ENCODE data around the gene DENND5B.
"Not testable (repeated sequence)": the region's sequence is repeated elsewhere in the genome, so short reads cannot be mapped to it uniquely, and the experiment has no call there.

Gene DENND5B

DNA sequence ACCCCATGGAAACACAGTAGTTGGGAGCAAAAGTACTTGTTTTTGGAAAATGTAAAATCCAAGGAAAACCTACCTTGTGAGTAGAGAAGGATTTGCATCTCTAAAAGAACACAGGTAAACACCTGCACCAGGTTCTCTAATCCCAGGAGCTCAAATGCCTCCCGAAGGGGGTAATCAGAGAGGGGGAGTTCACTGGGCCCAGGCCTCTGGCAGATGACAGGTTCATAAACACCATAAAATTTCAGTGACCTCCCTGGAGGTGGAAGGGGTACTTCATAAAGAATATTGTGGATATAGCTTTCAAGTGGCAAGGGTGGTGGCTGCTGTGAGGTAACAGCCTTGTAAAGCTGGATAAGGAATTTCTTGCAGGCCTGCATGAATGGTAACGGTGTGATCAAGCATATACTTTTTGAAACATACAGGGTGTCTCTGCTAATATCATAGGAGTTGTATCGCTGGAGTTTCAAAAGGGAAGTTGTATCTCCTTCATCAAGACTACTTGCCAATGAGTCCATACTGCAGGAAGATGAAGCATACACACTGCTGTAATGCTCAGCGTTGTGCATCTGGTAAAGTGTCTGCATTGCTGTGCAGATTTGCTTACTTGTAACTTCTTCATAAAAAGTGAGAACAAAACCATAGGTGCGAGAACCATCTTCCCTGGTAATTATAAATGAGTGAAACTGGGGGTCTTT is 111.3 kb downstream of the DENND5B start:
- in situ Hi-C loops (cut with HindIII; ENCODE audit: low pct_unique_long_range_greater_than_20kb, low sequenced_read_pairs): no loop called here
- DNase-seq (ENCODE audit: low read depth in 1 of 2, low spot score in 1 of 2): no peak
- no peak for TF ChIP-seq JUND (IDR thresholded peaks at IDR 0.05; ENCODE audit: low read depth)

DNA sequence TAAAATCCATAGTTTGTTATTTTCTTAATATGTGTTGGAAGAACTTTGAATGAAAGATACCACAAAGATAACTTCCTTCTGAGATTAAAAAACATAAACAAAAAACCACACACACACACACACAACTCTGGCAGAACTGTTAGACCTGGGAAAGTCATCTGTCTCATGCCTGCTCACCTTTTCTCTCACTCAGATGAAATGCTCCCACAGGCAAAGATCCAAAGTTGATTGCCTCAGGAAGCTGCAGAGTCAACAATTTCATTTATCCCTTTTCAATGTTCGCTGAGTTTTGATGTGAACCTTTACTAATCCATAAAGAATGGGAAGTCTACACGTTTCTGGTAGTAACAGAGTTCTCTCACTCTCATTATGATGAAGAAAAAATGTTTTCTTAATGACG is 112.0 kb downstream of the DENND5B start:
- no peak for TF ChIP-seq JUND (IDR thresholded peaks at IDR 0.05; ENCODE audit: low read depth)
- in situ Hi-C loops (cut with HindIII; ENCODE audit: low pct_unique_long_range_greater_than_20kb, low sequenced_read_pairs): no loop called here
- DNase-seq (ENCODE audit: low read depth in 1 of 2, low spot score in 1 of 2): no peak

DNA sequence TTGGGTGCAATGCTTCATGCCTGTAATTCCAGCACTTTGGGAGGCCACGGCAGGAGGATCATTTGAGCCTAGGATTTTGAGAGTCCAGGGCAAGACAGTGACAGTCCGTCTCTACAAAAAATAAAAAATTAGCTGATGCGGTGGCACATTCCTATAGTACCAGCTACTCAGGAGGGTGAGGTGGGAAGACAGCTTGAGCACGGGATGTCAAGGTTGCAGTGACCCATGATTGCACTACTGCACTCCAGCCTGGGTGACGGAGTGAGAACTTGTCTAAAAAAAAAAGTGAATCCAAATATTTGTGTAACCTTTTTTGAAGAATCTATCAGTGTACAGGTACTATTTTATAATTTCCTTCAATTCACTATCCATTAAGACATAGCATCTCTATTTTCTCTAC is 112.5 kb downstream of the DENND5B start:
- in situ Hi-C loops (cut with HindIII; ENCODE audit: low pct_unique_long_range_greater_than_20kb, low sequenced_read_pairs): no loop called here
- DNase-seq (ENCODE audit: low read depth in 1 of 2, low spot score in 1 of 2): no peak
- TF ChIP-seq JUND (IDR thresholded peaks at IDR 0.05; ENCODE audit: low read depth): no peak

DNA sequence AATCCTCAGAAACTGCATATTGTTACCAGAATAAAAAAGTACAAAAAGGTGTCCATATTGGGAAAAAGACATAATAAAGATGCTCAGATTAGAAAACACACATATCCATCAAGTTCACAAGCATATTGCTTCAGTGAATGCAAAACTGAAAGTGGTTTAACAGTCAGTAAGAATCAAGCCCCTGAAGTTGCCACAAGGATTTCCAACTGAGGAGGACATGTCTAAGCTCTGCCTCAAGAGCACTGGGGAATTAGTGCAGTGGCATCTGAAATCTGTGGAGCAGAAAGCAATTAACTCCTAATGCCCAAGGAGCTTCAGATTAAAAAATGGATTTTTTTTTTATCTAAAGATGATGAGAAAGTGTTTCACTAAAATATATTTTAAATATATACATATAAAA is 113.2 kb downstream of the DENND5B start:
- in situ Hi-C loops (cut with HindIII; ENCODE audit: low pct_unique_long_range_greater_than_20kb, low sequenced_read_pairs): no loop called here
- no peak for TF ChIP-seq JUND (IDR thresholded peaks at IDR 0.05; ENCODE audit: low read depth)
- DNase-seq (ENCODE audit: low read depth in 1 of 2, low spot score in 1 of 2): no peak

DNA sequence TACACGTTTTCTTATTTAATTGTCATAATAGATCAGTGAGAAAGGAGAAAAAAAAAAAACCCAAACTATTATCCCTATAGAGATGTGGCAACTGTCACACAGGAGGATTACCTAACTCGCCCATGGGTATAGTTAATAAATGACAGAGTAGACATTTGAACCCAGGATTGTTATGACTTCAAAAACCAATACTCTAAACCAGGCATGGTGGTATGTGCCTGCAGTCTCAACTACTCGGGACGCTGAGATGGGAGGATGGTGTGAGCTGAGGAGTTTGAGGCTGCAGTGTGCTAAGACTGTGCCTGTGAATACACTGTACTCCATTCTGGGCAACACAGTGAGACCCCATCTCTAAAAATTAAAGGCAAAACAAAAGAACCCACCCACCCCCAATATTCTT is 114.5 kb downstream of the DENND5B start:
- DNase-seq (ENCODE audit: low read depth in 1 of 2, low spot score in 1 of 2): no peak
- TF ChIP-seq JUND (IDR thresholded peaks at IDR 0.05; ENCODE audit: low read depth): no peak
- in situ Hi-C loops (cut with HindIII; ENCODE audit: low pct_unique_long_range_greater_than_20kb, low sequenced_read_pairs): no loop called here

DNA sequence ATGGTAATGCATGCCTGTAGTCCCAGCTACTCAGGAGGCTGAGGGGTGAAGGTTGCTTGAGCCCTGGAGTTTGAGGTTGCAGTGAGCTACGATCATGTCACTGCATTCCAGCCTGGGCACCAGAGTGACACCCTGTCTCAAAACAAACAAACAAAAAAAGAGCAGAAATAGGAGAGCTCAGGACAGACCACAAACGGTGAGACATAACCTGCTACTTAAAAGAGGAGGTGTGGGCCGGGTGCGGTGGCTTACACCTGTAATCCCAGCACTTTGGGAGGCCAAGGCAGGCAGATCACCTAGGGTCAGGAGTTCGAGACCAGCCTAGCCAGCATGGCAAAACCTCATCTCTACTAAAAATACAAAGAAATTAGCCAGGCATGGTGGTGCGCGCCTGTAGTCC is 115.3 kb downstream of the DENND5B start:
- peak in 1 of 2 experiments; percentile 23 for DNase-seq (ENCODE audit: low read depth in 1 of 2, low spot score in 1 of 2)

DNA sequence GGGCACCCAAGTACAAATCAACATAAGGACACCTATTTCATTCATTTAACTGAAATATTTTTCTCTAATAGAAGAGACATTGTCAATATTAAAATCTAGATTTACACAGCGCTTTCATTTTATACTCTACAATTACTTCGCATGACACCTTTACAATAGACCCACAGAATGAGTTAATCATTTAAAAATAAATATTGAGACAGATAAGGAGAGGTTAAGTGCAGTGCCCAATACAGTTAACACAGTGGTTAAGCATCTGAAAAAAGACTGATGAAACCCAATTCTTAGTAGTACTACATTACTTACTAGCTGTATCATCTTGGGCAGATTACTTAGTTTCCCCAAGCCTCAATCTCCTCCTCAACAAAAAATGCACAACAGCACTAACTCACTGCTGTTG is 116.2 kb downstream of the DENND5B start:
- no peak for DNase-seq (ENCODE audit: low read depth in 1 of 2, low spot score in 1 of 2)
- in situ Hi-C loops (cut with HindIII; ENCODE audit: low pct_unique_long_range_greater_than_20kb, low sequenced_read_pairs): no loop called here
- no peak for TF ChIP-seq JUND (IDR thresholded peaks at IDR 0.05; ENCODE audit: low read depth)

More for the DNA sequence above, 115.3 kb downstream of the DENND5B start:
- in situ Hi-C loops (cut with HindIII; ENCODE audit: low pct_unique_long_range_greater_than_20kb, low sequenced_read_pairs): not testable (repeated sequence)

DNA sequence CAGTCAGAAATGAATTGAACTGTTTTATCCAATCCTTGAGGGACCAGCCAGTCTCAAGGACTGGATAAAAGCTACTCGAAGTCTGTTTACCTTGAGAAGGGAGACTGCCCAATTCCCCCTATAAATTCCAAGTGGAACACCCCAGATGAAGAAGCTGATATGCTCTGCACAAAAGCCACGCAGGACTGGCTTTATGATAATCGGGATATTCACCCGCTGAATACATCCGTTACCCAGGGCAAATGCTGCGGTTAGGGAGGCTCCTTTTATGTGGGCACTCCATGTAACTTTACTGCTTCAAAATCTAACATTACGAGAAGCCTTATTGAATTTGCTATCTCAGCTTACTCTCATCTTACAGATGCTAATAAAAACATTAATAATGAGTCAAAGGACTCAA is 119.1 kb downstream of the DENND5B start:
- in situ Hi-C loops (cut with HindIII; ENCODE audit: low pct_unique_long_range_greater_than_20kb, low sequenced_read_pairs): no loop called here
- no peak for DNase-seq (ENCODE audit: low read depth in 1 of 2, low spot score in 1 of 2)
- TF ChIP-seq JUND (IDR thresholded peaks at IDR 0.05; ENCODE audit: low read depth): no peak

DNA sequence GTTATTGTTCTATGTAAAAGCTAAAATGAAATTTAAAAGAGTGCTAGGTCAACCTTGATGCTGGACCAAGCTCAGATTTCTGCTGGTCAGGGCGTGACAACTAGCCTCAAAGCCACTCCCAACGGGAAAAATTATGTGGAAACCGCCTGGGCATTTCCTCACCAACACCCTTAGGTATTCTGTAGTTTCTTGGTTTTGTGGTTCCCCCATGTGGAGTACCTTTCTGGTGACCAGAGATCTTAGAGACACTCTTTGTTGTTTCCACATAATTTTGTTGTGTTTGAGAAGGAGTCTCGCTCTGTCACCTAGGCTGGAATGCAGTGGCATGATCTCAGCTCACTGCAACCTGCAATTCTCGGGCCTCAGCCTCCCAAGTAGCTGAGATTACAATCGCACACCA is 119.9 kb downstream of the DENND5B start:
- DNase-seq (ENCODE audit: low read depth in 1 of 2, low spot score in 1 of 2): no peak
- in situ Hi-C loops (cut with HindIII; ENCODE audit: low pct_unique_long_range_greater_than_20kb, low sequenced_read_pairs): no loop called here
- TF ChIP-seq JUND (IDR thresholded peaks at IDR 0.05; ENCODE audit: low read depth): no peak

DNA sequence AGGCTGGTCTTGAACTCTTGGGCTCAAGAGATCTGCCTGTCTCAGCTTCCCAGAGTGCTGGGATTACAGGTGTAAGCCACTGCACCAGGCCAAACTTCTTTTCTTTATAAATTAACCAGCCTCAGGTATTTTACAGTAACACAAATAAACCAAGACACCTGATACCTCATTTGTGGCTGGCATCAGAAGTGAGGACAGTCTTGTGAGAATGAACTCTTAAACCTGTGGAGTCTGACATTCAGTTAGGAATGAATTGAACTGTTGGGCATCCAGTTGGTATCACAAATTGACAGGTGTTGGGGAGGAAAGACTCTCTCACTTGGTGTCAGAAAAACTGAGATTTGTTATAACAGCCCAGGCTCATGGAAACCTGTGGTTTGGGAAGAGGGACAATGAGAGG is 120.5 kb downstream of the DENND5B start:
- no peak for TF ChIP-seq JUND (IDR thresholded peaks at IDR 0.05; ENCODE audit: low read depth)
- DNase-seq (ENCODE audit: low read depth in 1 of 2, low spot score in 1 of 2): no peak
- in situ Hi-C loops (cut with HindIII; ENCODE audit: low pct_unique_long_range_greater_than_20kb, low sequenced_read_pairs): no loop called here

DNA sequence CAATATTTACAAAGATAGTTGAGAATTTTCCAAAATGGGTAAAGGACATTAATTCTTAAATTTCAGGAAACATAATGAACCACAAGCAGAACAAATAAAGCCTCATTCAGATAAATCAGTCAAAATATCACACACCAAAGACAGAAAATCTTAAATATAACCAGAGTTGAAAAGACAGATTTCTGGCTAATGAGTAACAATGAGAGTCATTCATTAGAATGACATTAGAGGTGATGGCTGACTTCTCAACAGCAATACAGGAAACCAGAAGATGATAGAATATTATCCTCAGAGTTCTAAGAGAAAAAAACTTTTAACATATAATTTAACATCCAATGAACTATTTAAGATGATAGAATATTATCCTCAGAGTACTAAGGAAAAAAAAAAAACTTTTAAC is 124.2 kb downstream of the DENND5B start:
- no peak for DNase-seq (ENCODE audit: low read depth in 1 of 2, low spot score in 1 of 2)
- no peak for TF ChIP-seq JUND (IDR thresholded peaks at IDR 0.05; ENCODE audit: low read depth)
- in situ Hi-C loops (cut with HindIII; ENCODE audit: low pct_unique_long_range_greater_than_20kb, low sequenced_read_pairs): no loop called here

DNA sequence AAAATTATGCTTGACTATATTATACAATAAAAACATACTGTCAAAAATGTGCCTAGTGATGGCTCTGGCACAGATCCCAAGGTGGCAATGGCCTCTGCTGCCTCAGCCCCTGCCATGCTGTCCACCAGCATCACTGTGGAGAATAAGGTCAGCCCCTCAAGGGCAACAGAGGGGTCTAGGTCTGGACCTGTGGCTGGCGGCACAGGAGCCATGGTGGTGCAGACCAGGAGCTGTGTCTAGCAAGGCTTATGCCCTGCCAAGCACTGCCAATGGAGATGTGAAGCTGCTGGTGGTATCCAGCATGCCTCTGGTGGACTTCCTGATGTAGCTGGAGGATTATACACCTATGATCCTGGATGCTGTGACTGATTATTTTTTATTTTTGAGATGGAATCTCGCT is 125.9 kb downstream of the DENND5B start:
- DNase-seq (ENCODE audit: low read depth in 1 of 2, low spot score in 1 of 2): no peak
- in situ Hi-C loops (cut with HindIII; ENCODE audit: low pct_unique_long_range_greater_than_20kb, low sequenced_read_pairs): no loop called here
- TF ChIP-seq JUND (IDR thresholded peaks at IDR 0.05; ENCODE audit: low read depth): no peak

DNA sequence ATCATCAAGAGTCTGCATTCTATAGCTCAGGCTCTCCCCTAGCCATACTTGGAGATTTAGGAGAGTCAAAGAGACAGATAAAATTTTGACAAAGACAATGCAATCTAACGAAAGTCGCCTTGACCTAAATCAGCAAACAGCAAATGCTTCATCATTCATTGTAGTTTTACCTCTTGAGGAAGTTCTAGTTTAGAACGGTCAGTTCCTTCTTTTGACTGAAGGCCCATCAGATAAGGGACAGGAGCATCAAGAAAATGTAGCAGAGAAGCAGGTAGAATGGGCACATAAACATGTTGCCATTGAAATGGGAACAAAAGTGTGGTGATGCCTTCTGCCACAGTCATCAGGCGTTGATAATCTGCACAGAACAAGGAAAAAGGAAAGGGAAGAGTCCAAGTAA is 130.9 kb downstream of the DENND5B start:
- in situ Hi-C loops (cut with HindIII; ENCODE audit: low pct_unique_long_range_greater_than_20kb, low sequenced_read_pairs): no loop called here
- peak in 1 of 2 experiments; percentile 87 for DNase-seq (ENCODE audit: low read depth in 1 of 2, low spot score in 1 of 2)
- no peak for TF ChIP-seq JUND (IDR thresholded peaks at IDR 0.05; ENCODE audit: low read depth)

DNA sequence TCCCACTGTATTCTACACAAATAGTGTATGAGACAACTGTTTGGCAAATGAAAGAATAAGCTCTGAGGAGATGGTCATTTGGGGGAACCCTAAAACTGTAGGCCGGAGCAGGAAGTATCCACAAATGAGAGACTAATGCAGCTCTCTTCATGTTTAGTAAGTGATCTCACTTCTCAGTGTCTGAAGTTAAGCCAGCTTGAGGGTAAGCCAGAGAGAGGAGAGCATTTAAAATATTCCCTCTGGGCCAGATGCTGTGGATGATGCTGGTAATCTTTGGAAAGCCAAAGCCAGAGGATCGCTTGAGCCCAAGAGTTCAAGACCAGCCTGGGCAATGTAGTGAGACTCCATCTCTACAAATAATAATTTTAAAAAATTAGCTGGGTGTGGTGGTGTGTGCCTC is 134.4 kb downstream of the DENND5B start:
- in situ Hi-C loops (cut with HindIII; ENCODE audit: low pct_unique_long_range_greater_than_20kb, low sequenced_read_pairs): no loop called here
- no peak for DNase-seq (ENCODE audit: low read depth in 1 of 2, low spot score in 1 of 2)
- TF ChIP-seq JUND (IDR thresholded peaks at IDR 0.05; ENCODE audit: low read depth): no peak
